Fibroblast of lung (primary cell): ENCODE results near the gene GSTM2. TPM values are rescaled to one million over a fixed set of nuclear protein-coding genes. Genes with fewer than 3 reads are reported as not detected.

Source experiments
- DNase-seq, 2 donors: peaks; one replicate each; pipeline versions ENCODE4 v3.0.0 to v3.0.0-alpha.2; 2010; ENCODE audit warnings: low read depth in 2 of 2
- H2AFZ ChIP-seq: 2 replicates; pipeline ENCODE4 v1.5.1; 2012; ENCODE audit warnings: low read length, control low read depth, inconsistent platforms
- H3K27ac ChIP-seq: 2 replicates; pipeline ENCODE4 v1.5.1; 2011; ENCODE audit warnings: low read length, control low read depth; ENCODE audit not compliant: insufficient read depth
- H3K27me3 ChIP-seq: 2 replicates; pipeline ENCODE4 v1.5.1; 2011; ENCODE audit warnings: mild to moderate bottlenecking, low read length; ENCODE audit not compliant: control insufficient read depth, insufficient read depth
- H3K36me3 ChIP-seq: 2 replicates; pipeline ENCODE4 v1.5.1; 2011; ENCODE audit warnings: low read length; ENCODE audit not compliant: control insufficient read depth, insufficient read depth
- H3K4me1 ChIP-seq: 2 replicates; pipeline ENCODE4 v1.5.1; 2011; ENCODE audit warnings: low read length; ENCODE audit not compliant: control insufficient read depth, insufficient read depth; ENCODE audit errors: extremely low read depth
- H3K4me2 ChIP-seq: 2 replicates; pipeline ENCODE4 v1.5.1; 2011; ENCODE audit warnings: low read length, control low read depth; ENCODE audit not compliant: insufficient read depth; ENCODE audit errors: extremely low read depth
- H3K4me3 ChIP-seq, 4 experiments: fragments of 200-600 bp in 1 of 4; sonication (generic) in 1 of 4; replicated peaks in 1 of 4; 2 replicates each; pipeline ENCODE4 v1.5.1; 2011 to 2016; ENCODE audit warnings: low read length in 4 of 4, low read depth in 3 of 4, mild to moderate bottlenecking in 3 of 4, control low read depth in 2 of 4, inconsistent platforms in 1 of 4, mixed read lengths in 1 of 4; ENCODE audit not compliant: insufficient read depth in 1 of 4; ENCODE audit errors: control extremely low read depth in 1 of 4
- H3K79me2 ChIP-seq: 2 replicates; pipeline ENCODE4 v1.5.1; 2012; ENCODE audit warnings: mild to moderate bottlenecking, low read length, inconsistent platforms; ENCODE audit not compliant: control insufficient read depth, insufficient read depth
- H3K9ac ChIP-seq: 2 replicates; pipeline ENCODE4 v1.5.1; 2011; ENCODE audit warnings: mild to moderate bottlenecking, low read length, control low read depth; ENCODE audit not compliant: insufficient read depth
- H3K9me3 ChIP-seq: 2 replicates; pipeline ENCODE4 v1.5.1; 2012; ENCODE audit warnings: low read depth, low read length; ENCODE audit not compliant: control insufficient read depth, insufficient read depth
- H4K20me1 ChIP-seq: 2 replicates; pipeline ENCODE4 v1.5.1; 2011; ENCODE audit warnings: low read length; ENCODE audit not compliant: control insufficient read depth, insufficient read depth; ENCODE audit errors: extremely low read depth
- EZH2 ChIP-seq: IDR thresholded peaks from 2 replicates; pipeline ENCODE4 v1.5.1; 2012; ENCODE audit warnings: low read length, control low read depth, mild to moderate bottlenecking; ENCODE audit errors: missing control alignments
- polyA plus RNA-seq, 2 donors: library from polyadenylated mRNA; depleted of rRNA in 1 of 2; stranded (reverse) in 1 of 2; unstranded in 1 of 2; fragments of >200 nt; gene quantifications; 2 replicates each; pipeline ENCODE4 v1.2.1, GENCODE V29; 2011 to 2012; ENCODE audit warnings: missing spikeins in 1 of 2
- total RNA-seq: library from RNA; depleted of rRNA; stranded (reverse); fragments of >200 nt; gene quantifications from 2 replicates; pipeline ENCODE4 v1.2.1, GENCODE V29; 2014
- TF ChIP-seq, protein P1 (sequence below), 2 donors: IDR thresholded peaks in 1 of 2; conservative IDR thresholded peaks in 1 of 2; 1 replicate in 1 of 2; 2 replicates in 1 of 2; pipeline ENCODE4 v1.5.1; 2011 to 2012; ENCODE audit warnings: low read length in 2 of 2, control low read depth in 1 of 2, inconsistent platforms in 1 of 2, low read depth in 1 of 2, mild to moderate bottlenecking in 1 of 2

The GSTM2 gene
- total and polyA plus RNA-seq, 2 donors (not counting 1 experiment from before 2014, with no cell fraction given) = 28.2 to 67.7 TPM

DNA sequence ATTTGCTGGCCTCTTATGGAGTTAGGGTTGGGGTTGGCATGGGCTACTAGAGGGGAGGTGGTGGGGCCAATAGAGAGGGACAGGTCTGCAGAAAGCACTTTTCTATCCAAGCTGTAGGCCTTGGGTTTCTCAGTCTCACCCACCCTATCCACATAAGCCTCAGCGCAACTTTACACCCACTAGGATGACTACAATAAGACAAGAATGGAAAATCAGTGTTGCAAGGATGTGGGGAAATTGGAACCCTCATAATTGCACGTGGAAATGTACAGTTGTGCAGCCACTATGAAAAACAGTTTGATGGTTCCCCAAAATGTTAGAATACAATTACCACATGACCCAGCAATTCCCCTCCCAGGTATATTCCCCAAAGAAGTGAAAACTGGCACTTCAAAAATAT lies 26.0 kb upstream of the GSTM2 start:
- H3K9ac ChIP-seq = no peak overlapping the region
- H2AFZ ChIP-seq = no peak overlapping the region
- no peaks in the 10 kb centered on the region for H3K79me2 ChIP-seq
- H3K36me3 ChIP-seq = no peaks in the 10 kb centered on the region
- no peak overlapping the region for H3K4me2 ChIP-seq
- no peak overlapping the region for H3K27ac ChIP-seq
- no peaks in the 10 kb centered on the region for H4K20me1 ChIP-seq
- no peaks in the 10 kb centered on the region for H3K27me3 ChIP-seq
- no peaks in the 10 kb centered on the region for H3K9me3 ChIP-seq
- TF ChIP-seq EZH2 = no peak
- TF ChIP-seq, protein P1, sequence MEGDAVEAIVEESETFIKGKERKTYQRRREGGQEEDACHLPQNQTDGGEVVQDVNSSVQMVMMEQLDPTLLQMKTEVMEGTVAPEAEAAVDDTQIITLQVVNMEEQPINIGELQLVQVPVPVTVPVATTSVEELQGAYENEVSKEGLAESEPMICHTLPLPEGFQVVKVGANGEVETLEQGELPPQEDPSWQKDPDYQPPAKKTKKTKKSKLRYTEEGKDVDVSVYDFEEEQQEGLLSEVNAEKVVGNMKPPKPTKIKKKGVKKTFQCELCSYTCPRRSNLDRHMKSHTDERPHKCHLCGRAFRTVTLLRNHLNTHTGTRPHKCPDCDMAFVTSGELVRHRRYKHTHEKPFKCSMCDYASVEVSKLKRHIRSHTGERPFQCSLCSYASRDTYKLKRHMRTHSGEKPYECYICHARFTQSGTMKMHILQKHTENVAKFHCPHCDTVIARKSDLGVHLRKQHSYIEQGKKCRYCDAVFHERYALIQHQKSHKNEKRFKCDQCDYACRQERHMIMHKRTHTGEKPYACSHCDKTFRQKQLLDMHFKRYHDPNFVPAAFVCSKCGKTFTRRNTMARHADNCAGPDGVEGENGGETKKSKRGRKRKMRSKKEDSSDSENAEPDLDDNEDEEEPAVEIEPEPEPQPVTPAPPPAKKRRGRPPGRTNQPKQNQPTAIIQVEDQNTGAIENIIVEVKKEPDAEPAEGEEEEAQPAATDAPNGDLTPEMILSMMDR (conservative IDR thresholded peaks at IDR 0.05 in 1 of 2, IDR thresholded peaks at IDR 0.05 in 1 of 2; ENCODE audit: low read depth in 1 of 2, low read length in 2 of 2) = no peak
- no peaks in the 10 kb centered on the region for H3K4me1 ChIP-seq
- no peak for DNase-seq
- no peak overlapping the region for H3K4me3 ChIP-seq

DNA sequence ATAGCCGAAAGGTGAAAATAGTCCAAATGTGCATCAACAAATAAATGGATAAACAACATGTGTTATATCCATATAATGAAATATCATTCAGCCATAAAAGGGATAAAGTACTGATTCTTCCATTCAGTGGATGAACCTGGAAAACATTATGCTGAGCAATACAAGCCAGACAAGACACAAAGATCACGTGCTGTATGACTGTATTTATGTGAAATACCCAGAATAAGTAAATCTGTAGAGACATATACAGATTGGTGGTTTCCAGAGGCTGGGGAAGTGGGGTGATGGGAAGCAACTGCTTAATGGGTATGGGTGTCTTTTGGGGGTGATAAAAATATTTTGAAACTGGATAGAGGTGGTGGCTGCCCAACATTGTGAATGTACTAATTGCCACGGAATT lies 25.2 kb upstream of the GSTM2 start:
- DNase-seq = no peak
- no peaks in the 10 kb centered on the region for H3K79me2 ChIP-seq
- no peak overlapping the region for H3K4me2 ChIP-seq
- TF ChIP-seq EZH2 = no peak
- TF ChIP-seq, protein P1 (conservative IDR thresholded peaks at IDR 0.05 in 1 of 2, IDR thresholded peaks at IDR 0.05 in 1 of 2; ENCODE audit: low read depth in 1 of 2, low read length in 2 of 2) = no peak
- H2AFZ ChIP-seq = no peak overlapping the region
- H3K27me3 ChIP-seq = no peaks in the 10 kb centered on the region
- H3K36me3 ChIP-seq = no peaks in the 10 kb centered on the region
- H3K9me3 ChIP-seq = no peaks in the 10 kb centered on the region
- H3K4me1 ChIP-seq = no peaks in the 10 kb centered on the region
- H3K27ac ChIP-seq = no peak overlapping the region
- no peak overlapping the region for H3K4me3 ChIP-seq
- H4K20me1 ChIP-seq = no peaks in the 10 kb centered on the region
- no peak overlapping the region for H3K9ac ChIP-seq

DNA sequence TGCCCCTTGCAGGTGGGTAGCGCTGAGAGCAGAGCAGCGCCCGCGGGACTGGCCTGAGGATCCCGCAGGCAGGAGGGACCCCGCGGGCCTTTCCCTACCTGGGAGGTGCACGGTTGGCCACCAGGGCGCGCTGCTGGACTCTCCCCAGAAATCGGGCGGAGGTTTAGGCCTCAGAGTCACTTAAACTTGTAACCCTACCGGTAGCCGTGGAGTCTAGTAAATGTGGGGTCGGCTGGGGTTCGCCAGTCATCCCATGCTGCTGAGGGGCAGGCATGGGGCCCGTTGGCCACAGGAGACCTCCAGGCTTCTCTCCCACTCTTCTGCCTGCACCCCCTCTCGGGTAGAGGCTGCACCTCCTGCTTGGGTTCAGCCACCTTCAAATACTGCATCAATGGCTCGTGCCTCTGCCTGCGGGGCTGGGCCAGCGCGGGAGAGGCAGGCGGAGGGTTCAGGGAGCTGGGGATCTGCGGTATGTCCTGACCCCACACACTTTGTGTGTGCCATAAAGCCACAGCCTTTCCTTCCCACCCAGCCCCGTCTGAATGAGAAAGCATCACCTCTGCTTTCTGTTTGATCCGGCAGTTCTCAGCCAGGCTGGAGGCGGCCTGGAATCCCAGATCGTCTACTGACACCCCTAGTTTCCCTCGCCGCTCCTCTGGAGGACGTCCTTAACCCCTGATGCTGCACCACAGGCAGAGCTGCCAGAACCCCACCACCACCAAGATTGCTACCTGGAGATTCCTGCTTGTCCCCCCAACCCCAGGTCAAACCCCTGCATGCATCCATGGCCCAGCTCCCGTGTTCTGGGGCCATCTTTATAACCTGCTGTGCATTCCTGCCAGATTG lies 24.2 kb upstream of the GSTM2 start:
- no peak overlapping the region for H3K27ac ChIP-seq
- peak overlapping the region; percentile 59 for H2AFZ ChIP-seq
- DNase-seq = peak; percentile 62 to 74
- H3K4me2 ChIP-seq = no peak overlapping the region
- H3K9me3 ChIP-seq = no peaks in the 10 kb centered on the region
- TF ChIP-seq EZH2 = no peak
- TF ChIP-seq, protein P1 (conservative IDR thresholded peaks at IDR 0.05 in 1 of 2, IDR thresholded peaks at IDR 0.05 in 1 of 2; ENCODE audit: low read depth in 1 of 2, low read length in 2 of 2) = peak; percentile 74 to 85
- H3K4me1 ChIP-seq = no peaks in the 10 kb centered on the region
- H3K9ac ChIP-seq = no peak overlapping the region
- H3K36me3 ChIP-seq = no peaks in the 10 kb centered on the region
- H3K79me2 ChIP-seq = no peaks in the 10 kb centered on the region
- no peaks in the 10 kb centered on the region for H4K20me1 ChIP-seq
- H3K27me3 ChIP-seq = no peaks in the 10 kb centered on the region
- H3K4me3 ChIP-seq = no peak overlapping the region
